ENCODE measurements around the gene SAXO1. TPM values are rescaled to one million over a fixed set of nuclear protein-coding genes. Genes with fewer than 3 reads are reported as not detected.

The SAXO1 gene
- total and polyA plus RNA-seq, 2 experiments from 2014 or later, result 0.02 TPM; not detected in 1

DNA sequence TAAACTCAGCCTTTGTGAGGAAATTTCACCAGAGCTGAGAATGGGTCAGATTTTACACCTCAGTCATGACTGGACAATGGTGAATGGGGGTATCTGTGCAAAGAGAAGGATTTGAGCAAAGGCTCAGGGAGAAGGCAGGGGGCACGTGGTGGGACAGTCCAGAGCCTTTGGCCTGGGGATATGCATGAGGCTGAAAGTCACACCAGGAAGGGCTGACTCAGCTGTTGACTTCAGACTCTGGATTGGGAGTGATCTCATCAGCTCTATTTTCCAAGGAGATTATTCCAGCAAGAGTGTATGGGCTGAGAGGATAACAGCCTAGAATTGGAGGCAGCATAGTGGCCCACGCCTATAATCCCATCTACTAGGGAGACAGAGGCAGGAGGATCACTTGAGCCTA, 53.6 kb downstream of the SAXO1 start (continued):
- TF ChIP-seq, protein P1, sequence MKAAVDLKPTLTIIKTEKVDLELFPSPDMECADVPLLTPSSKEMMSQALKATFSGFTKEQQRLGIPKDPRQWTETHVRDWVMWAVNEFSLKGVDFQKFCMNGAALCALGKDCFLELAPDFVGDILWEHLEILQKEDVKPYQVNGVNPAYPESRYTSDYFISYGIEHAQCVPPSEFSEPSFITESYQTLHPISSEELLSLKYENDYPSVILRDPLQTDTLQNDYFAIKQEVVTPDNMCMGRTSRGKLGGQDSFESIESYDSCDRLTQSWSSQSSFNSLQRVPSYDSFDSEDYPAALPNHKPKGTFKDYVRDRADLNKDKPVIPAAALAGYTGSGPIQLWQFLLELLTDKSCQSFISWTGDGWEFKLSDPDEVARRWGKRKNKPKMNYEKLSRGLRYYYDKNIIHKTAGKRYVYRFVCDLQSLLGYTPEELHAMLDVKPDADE (IDR thresholded peaks at IDR 0.05), result no peak
- no peak for TF ChIP-seq JUNB (IDR thresholded peaks at IDR 0.05; ENCODE audit: unreplicated experiment)
- TF ChIP-seq EZH2phosphoT487 (IDR thresholded peaks at IDR 0.05; ENCODE audit: unreplicated experiment), result no peak
- TF ChIP-seq STAT1 (IDR thresholded peaks at IDR 0.05; ENCODE audit: unreplicated experiment), result no peak

DNA sequence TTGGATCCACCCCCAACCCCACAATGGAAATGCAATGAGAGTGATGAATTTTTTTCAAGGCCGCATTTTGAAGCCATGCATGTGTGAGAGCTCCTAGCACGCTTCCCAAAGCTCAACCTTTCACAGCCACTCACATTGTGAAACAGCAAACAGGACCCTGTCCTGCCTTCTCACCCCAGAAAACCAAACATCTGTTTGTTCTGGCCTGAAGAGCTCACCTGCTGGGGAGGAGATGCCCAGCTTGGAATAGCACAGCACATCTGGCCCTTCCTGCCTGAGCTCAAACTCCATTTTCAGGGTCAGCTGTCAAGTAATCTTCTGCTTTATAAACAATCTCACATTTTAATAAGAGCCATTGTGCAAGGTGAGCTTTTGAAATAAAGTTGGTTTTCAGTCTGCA, 54.8 kb downstream of the SAXO1 start:
- H3K36me3 ChIP-seq (ENCODE audit: insufficient read depth), result no peaks in the 10 kb centered on the region
- H3K4me2 ChIP-seq, result no peak overlapping the region
- no peak overlapping the region for H2AFZ ChIP-seq
- no peaks in the 10 kb centered on the region for H3K27me3 ChIP-seq (ENCODE audit: insufficient read depth)
- H3K36me3 Mint-ChIP-seq (ENCODE audit: low read depth), result no peaks in the 10 kb centered on the region
- 0 out of 2 replicates have a peak, but pooled peaks cover 6% of the 10 kb centered on the region for H3K4me1 ChIP-seq (ENCODE audit: insufficient read depth)
- no peaks in the 10 kb centered on the region; the same call in 2 of the 3 replicates for H3K9me3 Mint-ChIP-seq
- H3K27ac ChIP-seq (ENCODE audit: low read depth), result no peak overlapping the region
- H3K27ac Mint-ChIP-seq, result no peak overlapping the region
- peaks cover 10% of the 10 kb centered on the region for H3K27me3 Mint-ChIP-seq (ENCODE audit: insufficient read depth, low read depth, poor library complexity)
- H3K79me2 ChIP-seq (replicated peaks; ENCODE audit: insufficient read depth), result no peaks in the 10 kb centered on the region; the same call in 1 of the 2 replicates
- no peaks in the 10 kb centered on the region for H3K9me2 ChIP-seq (ENCODE audit: insufficient read depth)
- peaks cover 18% of the 10 kb centered on the region; the same call in 2 of the 3 replicates for H3K4me1 Mint-ChIP-seq
- no peak overlapping the region for H3K4me3 Mint-ChIP-seq
- DNase-seq (ENCODE audit: low spot score) (no peak), ATAC-seq (no peak)
- H4K20me1 ChIP-seq (replicated peaks; ENCODE audit: insufficient read depth), result no peaks in the 10 kb centered on the region
- TF ChIP-seq NANOG (IDR thresholded peaks at IDR 0.05; ENCODE audit: borderline replicate concordance) (no peak), ZNF114 (CRISPR knock-in tag; IDR thresholded peaks at IDR 0.05) (no peak), EZH2 (IDR thresholded peaks at IDR 0.05; ENCODE audit: low read depth, unreplicated experiment) (no peak), ZNF331 (CRISPR knock-in tag; IDR thresholded peaks at IDR 0.05; ENCODE audit: low read depth) (no peak)
- TF ChIP-seq, protein P2, sequence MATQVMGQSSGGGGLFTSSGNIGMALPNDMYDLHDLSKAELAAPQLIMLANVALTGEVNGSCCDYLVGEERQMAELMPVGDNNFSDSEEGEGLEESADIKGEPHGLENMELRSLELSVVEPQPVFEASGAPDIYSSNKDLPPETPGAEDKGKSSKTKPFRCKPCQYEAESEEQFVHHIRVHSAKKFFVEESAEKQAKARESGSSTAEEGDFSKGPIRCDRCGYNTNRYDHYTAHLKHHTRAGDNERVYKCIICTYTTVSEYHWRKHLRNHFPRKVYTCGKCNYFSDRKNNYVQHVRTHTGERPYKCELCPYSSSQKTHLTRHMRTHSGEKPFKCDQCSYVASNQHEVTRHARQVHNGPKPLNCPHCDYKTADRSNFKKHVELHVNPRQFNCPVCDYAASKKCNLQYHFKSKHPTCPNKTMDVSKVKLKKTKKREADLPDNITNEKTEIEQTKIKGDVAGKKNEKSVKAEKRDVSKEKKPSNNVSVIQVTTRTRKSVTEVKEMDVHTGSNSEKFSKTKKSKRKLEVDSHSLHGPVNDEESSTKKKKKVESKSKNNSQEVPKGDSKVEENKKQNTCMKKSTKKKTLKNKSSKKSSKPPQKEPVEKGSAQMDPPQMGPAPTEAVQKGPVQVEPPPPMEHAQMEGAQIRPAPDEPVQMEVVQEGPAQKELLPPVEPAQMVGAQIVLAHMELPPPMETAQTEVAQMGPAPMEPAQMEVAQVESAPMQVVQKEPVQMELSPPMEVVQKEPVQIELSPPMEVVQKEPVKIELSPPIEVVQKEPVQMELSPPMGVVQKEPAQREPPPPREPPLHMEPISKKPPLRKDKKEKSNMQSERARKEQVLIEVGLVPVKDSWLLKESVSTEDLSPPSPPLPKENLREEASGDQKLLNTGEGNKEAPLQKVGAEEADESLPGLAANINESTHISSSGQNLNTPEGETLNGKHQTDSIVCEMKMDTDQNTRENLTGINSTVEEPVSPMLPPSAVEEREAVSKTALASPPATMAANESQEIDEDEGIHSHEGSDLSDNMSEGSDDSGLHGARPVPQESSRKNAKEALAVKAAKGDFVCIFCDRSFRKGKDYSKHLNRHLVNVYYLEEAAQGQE (IDR thresholded peaks at IDR 0.05; ENCODE audit: unreplicated experiment), result no peak
- TF ChIP-seq, protein P3, sequence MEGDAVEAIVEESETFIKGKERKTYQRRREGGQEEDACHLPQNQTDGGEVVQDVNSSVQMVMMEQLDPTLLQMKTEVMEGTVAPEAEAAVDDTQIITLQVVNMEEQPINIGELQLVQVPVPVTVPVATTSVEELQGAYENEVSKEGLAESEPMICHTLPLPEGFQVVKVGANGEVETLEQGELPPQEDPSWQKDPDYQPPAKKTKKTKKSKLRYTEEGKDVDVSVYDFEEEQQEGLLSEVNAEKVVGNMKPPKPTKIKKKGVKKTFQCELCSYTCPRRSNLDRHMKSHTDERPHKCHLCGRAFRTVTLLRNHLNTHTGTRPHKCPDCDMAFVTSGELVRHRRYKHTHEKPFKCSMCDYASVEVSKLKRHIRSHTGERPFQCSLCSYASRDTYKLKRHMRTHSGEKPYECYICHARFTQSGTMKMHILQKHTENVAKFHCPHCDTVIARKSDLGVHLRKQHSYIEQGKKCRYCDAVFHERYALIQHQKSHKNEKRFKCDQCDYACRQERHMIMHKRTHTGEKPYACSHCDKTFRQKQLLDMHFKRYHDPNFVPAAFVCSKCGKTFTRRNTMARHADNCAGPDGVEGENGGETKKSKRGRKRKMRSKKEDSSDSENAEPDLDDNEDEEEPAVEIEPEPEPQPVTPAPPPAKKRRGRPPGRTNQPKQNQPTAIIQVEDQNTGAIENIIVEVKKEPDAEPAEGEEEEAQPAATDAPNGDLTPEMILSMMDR (conservative IDR thresholded peaks at IDR 0.05; ENCODE audit: low read depth in 2 of 2), result no peak
- H3K4me3 ChIP-seq, result no peak overlapping the region
- H3F3A ChIP-seq (replicated peaks; ENCODE audit: low read depth), result no peaks in the 10 kb centered on the region

Data from GM23338 (cell line).